Body of pancreas (tissue), 4 donors: ENCODE results near the gene CCL13. TPM values are rescaled to one million over a fixed set of nuclear protein-coding genes. Genes with fewer than 3 reads are reported as not detected.

Experiments used
- ATAC-seq: fragments of 150-250 bp; one replicate; pipeline ENCODE4 v1.9.1; 2016
- DNase-seq, 4 donors: peaks; one replicate each; pipeline ENCODE4 v3.0.0-alpha.2; 2019
- H3K27ac ChIP-seq, 4 donors: fragments of 200-600 bp; sonication (generic); 1 replicate in 3 of 4; 2 replicates in 1 of 4; pipeline versions ENCODE4 v1.5.1 to v1.6.1; 2016 to 2019; ENCODE audit warnings: mild to moderate bottlenecking in 1 of 4, mixed read lengths in 1 of 4, moderate library complexity in 1 of 4
- H3K27me3 ChIP-seq, 2 donors: fragments of 200-600 bp; sonication (generic); one replicate each; pipeline ENCODE4 v1.6.0; 2016; ENCODE audit warnings: mild to moderate bottlenecking in 1 of 2
- H3K36me3 ChIP-seq, 2 donors: fragments of 200-600 bp; sonication (generic); replicated peaks in 1 of 2; 2 replicates each; pipeline ENCODE4 v1.5.1; 2016; ENCODE audit warnings: low read depth in 2 of 2; ENCODE audit not compliant: insufficient read depth in 1 of 2
- H3K4me1 ChIP-seq: fragments of 200-600 bp; sonication (generic); one replicate; pipeline ENCODE4 v1.6.0; 2016
- H3K4me3 ChIP-seq, 2 donors: fragments of 200-600 bp; sonication (generic); 1 replicate in 1 of 2; 2 replicates in 1 of 2; pipeline ENCODE4 v1.5.1; 2016 to 2019
- H3K9me3 ChIP-seq, 3 donors: fragments of 200-600 bp; sonication (generic); 1 replicate in 2 of 3; 2 replicates in 1 of 3; pipeline ENCODE4 v1.5.1; 2016
- CTCF ChIP-seq, 7 experiments: fragments of 450-650 bp in 4 of 7; fragments of 200-600 bp in 3 of 7; sonication (generic) in 3 of 7; IDR thresholded peaks; one replicate each; pipeline ENCODE4 v1.5.1; 2016 to 2019; ENCODE audit warnings: antibody characterized with exemption in 7 of 7
- POLR2A ChIP-seq, 3 donors: fragments of 450-650 bp; IDR thresholded peaks; one replicate each; pipeline ENCODE4 v1.6.1; 2016; ENCODE audit warnings: antibody characterized with exemption in 3 of 3, mild to moderate bottlenecking in 2 of 3
- WGBS, 2 donors: methylation state at CpG; one replicate each; pipeline ENCODE4 v1.1.5; 2017; 5-methylcytosine and 5-hydroxymethylcytosine counted together
- intact Hi-C: fragments of 100-400 bp; cut with DNase I; formaldehyde crosslinking; loops from one replicate; pipeline ENCODE4 v1.15.1; 2023
- total RNA-seq, 2 donors: library from RNA; depleted of rRNA; stranded (reverse); fragments of >200 nt; gene quantifications; one replicate each; pipeline ENCODE4 v1.1.0, GENCODE V29; 2016

CCL13 gene
- total RNA-seq, 2 donors from 2014 or later = not detected

GRCh38 chr17:34370997-34371395, 14.7 kb downstream of the CCL13 start:
- Histone ChIP-seq H3K36me3 (no peaks in the 10 kb centered on the region), H3K4me3 (no peak overlapping the region), H3K4me1 (no peaks in the 10 kb centered on the region), H3K9me3 (no peaks in the 10 kb centered on the region), H3K27ac (no peak overlapping the region), H3K27me3 (no peaks in the 10 kb centered on the region)
- TF ChIP-seq CTCF (IDR thresholded peaks at IDR 0.05) = no peak
- no peak for TF ChIP-seq POLR2A (IDR thresholded peaks at IDR 0.05)
- DNase-seq (no peak), ATAC-seq (no peak)
- 39 to 54% methylated on average over 3 of the region's 3 CpGs for WGBS, 2 donors
- intact Hi-C loops = no loop called here

- TF ChIP-seq POLR2A (IDR thresholded peaks at IDR 0.05) = no peak
- TF ChIP-seq CTCF (IDR thresholded peaks at IDR 0.05) = no peak
- Histone ChIP-seq H3K27ac (no peak overlapping the region), H3K36me3 (no peaks in the 10 kb centered on the region), H3K4me3 (no peak overlapping the region), H3K9me3 (no peaks in the 10 kb centered on the region), H3K4me1 (no peaks in the 10 kb centered on the region), H3K27me3 (no peaks in the 10 kb centered on the region)
- intact Hi-C loops = no loop called here
- DNase-seq (no peak), ATAC-seq (no peak)
- WGBS, 2 donors = 78 to 93% methylated on average over 3 of the region's 3 CpGs
Measured at GRCh38 chr17:34371405-34372100, 15.3 kb downstream of the CCL13 start.

- TF ChIP-seq POLR2A (IDR thresholded peaks at IDR 0.05) (no peak), CTCF (IDR thresholded peaks at IDR 0.05) (no peak)
- H3K27ac ChIP-seq = no peak overlapping the region
- no peaks in the 10 kb centered on the region for H3K27me3 ChIP-seq
- 78 to 79% methylated on average over 5 of the region's 5 CpGs for WGBS, 2 donors
- no peaks in the 10 kb centered on the region for H3K9me3 ChIP-seq
- H3K36me3 ChIP-seq = no peaks in the 10 kb centered on the region
- no peak overlapping the region for H3K4me3 ChIP-seq
- DNase-seq (no peak), ATAC-seq (no peak)
- no peaks in the 10 kb centered on the region for H3K4me1 ChIP-seq
- intact Hi-C loops = no loop called here
Measured at GRCh38 chr17:34374457-34374856, 18.2 kb downstream of the CCL13 start.

GRCh38 chr17:34375426-34375997, 19.2 kb downstream of the CCL13 start:
- H3K4me3 ChIP-seq = no peak overlapping the region
- H3K27me3 ChIP-seq = no peaks in the 10 kb centered on the region
- DNase-seq (no peak), ATAC-seq (no peak)
- 81% methylated on average over 11 of the region's 11 CpGs for WGBS, 2 donors
- H3K36me3 ChIP-seq = no peaks in the 10 kb centered on the region
- no peaks in the 10 kb centered on the region for H3K9me3 ChIP-seq
- TF ChIP-seq CTCF (IDR thresholded peaks at IDR 0.05) = no peak
- TF ChIP-seq POLR2A (IDR thresholded peaks at IDR 0.05) = no peak
- no peak overlapping the region for H3K27ac ChIP-seq
- no peaks in the 10 kb centered on the region for H3K4me1 ChIP-seq
- intact Hi-C loops = no loop called here
